Endothelial cell of umbilical vein (primary cell): ENCODE data around the gene EP400. TPM values are rescaled to one million over a fixed set of nuclear protein-coding genes. Genes with fewer than 3 reads are reported as not detected.

Experiments
- BruUV-seq: library from RNA; stranded (reverse); fragments of 400-500 nt; replicated peaks from 2 replicates; lab custom pipeline; 2021; lab: Mats Ljungman, UMichigan
- CTCF ChIA-PET: fragments of 300-600, 350-600 bp; sonication (Branson Sonifier 250); formaldehyde crosslinking; loops from one replicate; lab custom pipeline; 2021; ENCODE audit warnings: antibody characterized with exemption, inconsistent platforms; lab: Charles Lee
- POLR2A ChIA-PET: fragments of 300-600, 350-600 bp; sonication (Branson Sonifier 250); formaldehyde crosslinking; loops from one replicate; lab custom pipeline; 2021; ENCODE audit warnings: antibody characterized with exemption, inconsistent platforms; lab: Charles Lee
- DNase-seq: peaks from one replicate; pipeline ENCODE4 v3.0.0-alpha.2; 2011; ENCODE audit warnings: low read depth, low spot score
- FAIRE-seq: peaks from 2 replicates; lab custom pipeline; 2011; peaks lifted over from hg19 to GRCh38; lab: Jason Lieb, UNC
- H2AFZ ChIP-seq: 2 replicates; pipeline ENCODE4 v1.6.0; 2012; ENCODE audit warnings: low read depth, low read length, control low read depth, inconsistent platforms
- H3K27ac ChIP-seq: 2 replicates; pipeline ENCODE4 v1.5.1; 2011; ENCODE audit warnings: low read depth, mild to moderate bottlenecking, control low read depth, low read length, moderate library complexity; ENCODE audit not compliant: insufficient read depth
- H3K27me3 ChIP-seq, 2 experiments: 2 replicates each; pipeline versions ENCODE4 v1.6.0 to v1.6.1; 2011; ENCODE audit warnings: low read length in 2 of 2, mixed read lengths in 1 of 2; ENCODE audit not compliant: control insufficient read depth in 2 of 2, insufficient read depth in 2 of 2
- H3K36me3 ChIP-seq, 2 experiments: 2 replicates in 1 of 2; 3 replicates in 1 of 2; pipeline ENCODE4 v1.5.1; 2011; ENCODE audit warnings: low read length in 2 of 2, mild to moderate bottlenecking in 1 of 2, moderate library complexity in 1 of 2; ENCODE audit not compliant: control insufficient read depth in 2 of 2, insufficient read depth in 2 of 2; ENCODE audit errors: extremely low read depth in 1 of 2
- H3K4me1 ChIP-seq: 3 replicates; pipeline ENCODE4 v1.5.1; 2011; ENCODE audit warnings: mild to moderate bottlenecking, low read length; ENCODE audit not compliant: control insufficient read depth, insufficient read depth; ENCODE audit errors: extremely low read depth
- H3K4me2 ChIP-seq: 2 replicates; pipeline ENCODE4 v1.6.1; 2011; ENCODE audit warnings: low read length, control low read depth, mixed read lengths; ENCODE audit not compliant: insufficient read depth
- H3K4me3 ChIP-seq, 3 experiments: fragments of 200-600 bp in 1 of 3; sonication (generic), shearing (Covaris generic) in 1 of 3; replicated peaks in 1 of 3; 2 replicates each; pipeline ENCODE4 v1.5.1; 2011 to 2016; ENCODE audit warnings: control low read depth in 3 of 3, low read length in 3 of 3, mild to moderate bottlenecking in 2 of 3, inconsistent platforms in 1 of 3, low read depth in 1 of 3, moderate library complexity in 1 of 3; ENCODE audit not compliant: insufficient read depth in 1 of 3
- H3K79me2 ChIP-seq: 2 replicates; pipeline ENCODE4 v1.6.0; 2012; ENCODE audit warnings: low read length, inconsistent platforms; ENCODE audit not compliant: control insufficient read depth, insufficient read depth
- H3K9ac ChIP-seq: replicated peaks from 2 replicates; pipeline ENCODE3; 2011; ENCODE audit warnings: low read length, control low read depth; ENCODE audit not compliant: insufficient read depth; ENCODE audit errors: extremely low read depth
- H3K9me1 ChIP-seq: replicated peaks from 3 replicates; pipeline ENCODE4 v1.6.0; 2011; ENCODE audit warnings: mild to moderate bottlenecking, low read length; ENCODE audit not compliant: control insufficient read depth, insufficient read depth; ENCODE audit errors: extremely low read depth
- H3K9me3 ChIP-seq: replicated peaks from 2 replicates; pipeline ENCODE4 v1.5.1; 2012; ENCODE audit warnings: low read length, inconsistent platforms; ENCODE audit not compliant: control insufficient read depth, insufficient read depth
- H4K20me1 ChIP-seq: replicated peaks from 2 replicates; pipeline ENCODE3; 2011; ENCODE audit warnings: mild to moderate bottlenecking, low read length; ENCODE audit not compliant: control insufficient read depth, insufficient read depth; ENCODE audit errors: extremely low read depth
- CTCF ChIP-seq, 2 donors: IDR thresholded peaks; 1 replicate in 1 of 2; 2 replicates in 1 of 2; pipeline ENCODE4 v1.5.1; 2011; ENCODE audit warnings: low read length in 2 of 2, mild to moderate bottlenecking in 2 of 2, moderate library complexity in 2 of 2, control low read depth in 1 of 2, inconsistent platforms in 1 of 2, low read depth in 1 of 2; ENCODE audit not compliant: insufficient read depth in 1 of 2; ENCODE audit errors: extremely low read depth in 1 of 2
- EZH2 ChIP-seq: IDR thresholded peaks from 2 replicates; pipeline ENCODE4 v1.6.1; 2012; ENCODE audit warnings: borderline replicate concordance, low read depth, mild to moderate bottlenecking, moderate library complexity, low read length, inconsistent platforms; ENCODE audit not compliant: severe bottlenecking
- FOS ChIP-seq: IDR thresholded peaks from 2 replicates; pipeline ENCODE4 v1.6.1; 2011; ENCODE audit warnings: mild to moderate bottlenecking, low read length, moderate library complexity, borderline replicate concordance; ENCODE audit not compliant: insufficient read depth
- GATA2 ChIP-seq: IDR thresholded peaks from 2 replicates; pipeline ENCODE4 v1.7.0; 2011; ENCODE audit warnings: low read depth, mild to moderate bottlenecking, moderate library complexity, mixed read lengths, low read length; ENCODE audit not compliant: insufficient read length, insufficient read depth
- JUN ChIP-seq: IDR thresholded peaks from 2 replicates; pipeline ENCODE4 v1.6.1; 2011; ENCODE audit warnings: borderline replicate concordance, low read depth; ENCODE audit not compliant: insufficient read length, insufficient read depth
- MYC ChIP-seq: IDR thresholded peaks from one replicate; pipeline ENCODE4 v1.6.1; 2011; ENCODE audit warnings: mild to moderate bottlenecking, low read depth, low read length
- POLR2A ChIP-seq: IDR thresholded peaks from 2 replicates; pipeline ENCODE4 v1.6.1; 2012; ENCODE audit warnings: low read depth, mild to moderate bottlenecking, control low read depth, low read length
- POLR2AphosphoS5 ChIP-seq: IDR thresholded peaks from 2 replicates; pipeline ENCODE4 v1.6.1; 2012; ENCODE audit warnings: low read depth, mild to moderate bottlenecking, control low read depth, low read length, moderate library complexity; ENCODE audit not compliant: insufficient read depth
- dilution Hi-C: fragments of 300-500 bp; cut with MboI; formaldehyde crosslinking; loops from one replicate; pipeline ENCODE4 v1.15.0; 2019; ENCODE audit warnings: low sequenced_read_pairs; ENCODE audit not compliant: extremely low pct_ligation_motif_present
- intact Hi-C: fragments of 100-400 bp; cut with micrococcal nuclease; formaldehyde crosslinking; loops from one replicate; pipeline ENCODE4 v1.10.0; 2022
- polyA plus RNA-seq, 4 experiments: library from polyadenylated mRNA; depleted of rRNA in 3 of 4; stranded (reverse) in 3 of 4; unstranded in 1 of 4; fragments of >200 nt; gene quantifications; 2 replicates each; pipeline versions ENCODE4 v1.2.1 to v1.2.3, GENCODE V29; 2011 to 2012; ENCODE audit warnings: missing spikeins in 1 of 4
- total RNA-seq: library from RNA; stranded (reverse); gene quantifications from 2 replicates; pipeline ENCODE4 v1.2.3, GENCODE V29; 2021
- TF ChIP-seq, protein P1 (sequence below): IDR thresholded peaks from 2 replicates; pipeline ENCODE4 v1.6.1; 2011; ENCODE audit not compliant: insufficient read depth, insufficient read length

The EP400 gene
- total and polyA plus RNA-seq, 2 donors (not counting 3 experiments of a cell fraction or from before 2014, with no cell fraction given): 9.0 to 57.7 TPM

GRCh38 chr12:131987552-131987951, 37.8 kb downstream of the EP400 start:
- Histone ChIP-seq H3K79me2 (no peaks in the 10 kb centered on the region), H3K9me3 (no peaks in the 10 kb centered on the region), H3K4me1 (no peaks in the 10 kb centered on the region), H3K9me1 (no peaks in the 10 kb centered on the region), H3K4me3 (no peak overlapping the region), H3K27ac (no peak overlapping the region), H3K36me3 (peaks cover 21 to 38% of the 10 kb centered on the region in 2 experiments), H2AFZ (no peak overlapping the region), H3K27me3 (no peaks in the 10 kb centered on the region), H4K20me1 (no peaks in the 10 kb centered on the region), H3K4me2 (no peak overlapping the region), H3K9ac (no peak overlapping the region)
- dilution Hi-C loops: no loop called here
- DNase-seq (no peak), FAIRE-seq (no peak)
- ChIA-PET CTCF (interaction anchor here (2.0 kb wide), 1 partner anchor 13 kb away, joined by 6 read pairs; no protein-coding TSS in a partner anchor), POLR2A (no interaction called here)
- no peak for TF ChIP-seq MYC
- no peak for TF ChIP-seq GATA2
- intact Hi-C loops: no loop called here
- no TSS peak for BruUV-seq

GRCh38 chr12:131988054-131988796, 38.5 kb downstream of the EP400 start:
- no TSS peak for BruUV-seq

More at GRCh38 chr12:131988054-131988796, 38.5 kb downstream of the EP400 start:
- dilution Hi-C loops (no loop called here), intact Hi-C loops (no loop called here)
- H2AFZ ChIP-seq: no peak overlapping the region
- no peaks in the 10 kb centered on the region for H3K4me1 ChIP-seq
- no peak overlapping the region for H3K27ac ChIP-seq
- no peak overlapping the region for H3K4me2 ChIP-seq
- ChIA-PET POLR2A (no interaction called here), CTCF (interaction anchor here (0.9 to 2.0 kb wide), 2 partner anchors 8 to 13 kb away, joined by 3 to 6 read pairs; no protein-coding TSS in a partner anchor)
- H3K36me3 ChIP-seq: peaks cover 20 to 36% of the 10 kb centered on the region in 2 experiments
- H4K20me1 ChIP-seq: no peaks in the 10 kb centered on the region
- no peak overlapping the region for H3K4me3 ChIP-seq
- no peaks in the 10 kb centered on the region for H3K79me2 ChIP-seq
- H3K9me1 ChIP-seq: no peaks in the 10 kb centered on the region
- H3K27me3 ChIP-seq: no peaks in the 10 kb centered on the region
- H3K9ac ChIP-seq: no peak overlapping the region
- FAIRE-seq: no peak
- no peak for DNase-seq
- TF ChIP-seq MYC (no peak), JUN (no peak), POLR2AphosphoS5 (no peak), EZH2 (no peak), FOS (no peak), GATA2 (no peak), CTCF (IDR thresholded peaks at IDR 0.05; ENCODE audit: extremely low read depth in 1 of 2, insufficient read depth in 1 of 2, low read depth in 1 of 2, low read length in 2 of 2) (no peak), POLR2A (no peak)
- TF ChIP-seq, protein P1, sequence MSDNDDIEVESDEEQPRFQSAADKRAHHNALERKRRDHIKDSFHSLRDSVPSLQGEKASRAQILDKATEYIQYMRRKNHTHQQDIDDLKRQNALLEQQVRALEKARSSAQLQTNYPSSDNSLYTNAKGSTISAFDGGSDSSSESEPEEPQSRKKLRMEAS: no peak
- H3K9me3 ChIP-seq: no peaks in the 10 kb centered on the region
